Measurements from ENCODE around the gene RPL22L1. TPM values are rescaled to one million over a fixed set of nuclear protein-coding genes. Genes with fewer than 3 reads are reported as not detected.

RPL22L1 gene
- total and polyA plus RNA-seq, 2 experiments from 2014 or later: 216 to 441 TPM

DNA sequence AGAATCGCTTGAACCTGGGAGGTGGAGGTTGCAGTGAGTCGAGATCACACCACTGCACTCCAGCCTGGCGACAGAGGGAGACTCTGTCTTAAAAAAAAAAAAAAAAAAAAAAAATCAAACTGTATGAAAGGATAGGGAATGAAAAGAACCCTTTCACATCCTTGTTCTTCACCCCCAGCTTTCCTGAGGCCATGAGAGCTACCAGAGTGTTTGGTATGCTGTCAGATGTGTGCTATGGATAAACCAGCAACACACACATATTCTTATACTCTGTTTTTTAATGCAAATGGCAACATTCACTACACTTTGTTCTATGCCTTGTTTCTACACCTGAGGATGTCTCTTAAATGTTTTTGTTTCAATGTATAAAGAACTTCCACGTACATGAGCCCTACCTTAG, 33.5 kb downstream of the RPL22L1 start (continued):
- TF ChIP-seq, protein P1, sequence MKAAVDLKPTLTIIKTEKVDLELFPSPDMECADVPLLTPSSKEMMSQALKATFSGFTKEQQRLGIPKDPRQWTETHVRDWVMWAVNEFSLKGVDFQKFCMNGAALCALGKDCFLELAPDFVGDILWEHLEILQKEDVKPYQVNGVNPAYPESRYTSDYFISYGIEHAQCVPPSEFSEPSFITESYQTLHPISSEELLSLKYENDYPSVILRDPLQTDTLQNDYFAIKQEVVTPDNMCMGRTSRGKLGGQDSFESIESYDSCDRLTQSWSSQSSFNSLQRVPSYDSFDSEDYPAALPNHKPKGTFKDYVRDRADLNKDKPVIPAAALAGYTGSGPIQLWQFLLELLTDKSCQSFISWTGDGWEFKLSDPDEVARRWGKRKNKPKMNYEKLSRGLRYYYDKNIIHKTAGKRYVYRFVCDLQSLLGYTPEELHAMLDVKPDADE (IDR thresholded peaks at IDR 0.05): no peak
- TF ChIP-seq EZH2 (IDR thresholded peaks at IDR 0.05; ENCODE audit: low read depth, unreplicated experiment) (no peak), NANOG (IDR thresholded peaks at IDR 0.05; ENCODE audit: borderline replicate concordance) (no peak), STAT1 (IDR thresholded peaks at IDR 0.05; ENCODE audit: unreplicated experiment) (no peak), JUNB (IDR thresholded peaks at IDR 0.05; ENCODE audit: unreplicated experiment) (no peak), ZNF114 (CRISPR knock-in tag; IDR thresholded peaks at IDR 0.05) (no peak), EZH2phosphoT487 (IDR thresholded peaks at IDR 0.05; ENCODE audit: unreplicated experiment) (no peak), CREB1 (CRISPR knock-in tag; IDR thresholded peaks at IDR 0.05; ENCODE audit: low read depth) (no peak), POLR2AphosphoS5 (IDR thresholded peaks at IDR 0.05; ENCODE audit: low read depth) (no peak)
- TF ChIP-seq, protein P2, sequence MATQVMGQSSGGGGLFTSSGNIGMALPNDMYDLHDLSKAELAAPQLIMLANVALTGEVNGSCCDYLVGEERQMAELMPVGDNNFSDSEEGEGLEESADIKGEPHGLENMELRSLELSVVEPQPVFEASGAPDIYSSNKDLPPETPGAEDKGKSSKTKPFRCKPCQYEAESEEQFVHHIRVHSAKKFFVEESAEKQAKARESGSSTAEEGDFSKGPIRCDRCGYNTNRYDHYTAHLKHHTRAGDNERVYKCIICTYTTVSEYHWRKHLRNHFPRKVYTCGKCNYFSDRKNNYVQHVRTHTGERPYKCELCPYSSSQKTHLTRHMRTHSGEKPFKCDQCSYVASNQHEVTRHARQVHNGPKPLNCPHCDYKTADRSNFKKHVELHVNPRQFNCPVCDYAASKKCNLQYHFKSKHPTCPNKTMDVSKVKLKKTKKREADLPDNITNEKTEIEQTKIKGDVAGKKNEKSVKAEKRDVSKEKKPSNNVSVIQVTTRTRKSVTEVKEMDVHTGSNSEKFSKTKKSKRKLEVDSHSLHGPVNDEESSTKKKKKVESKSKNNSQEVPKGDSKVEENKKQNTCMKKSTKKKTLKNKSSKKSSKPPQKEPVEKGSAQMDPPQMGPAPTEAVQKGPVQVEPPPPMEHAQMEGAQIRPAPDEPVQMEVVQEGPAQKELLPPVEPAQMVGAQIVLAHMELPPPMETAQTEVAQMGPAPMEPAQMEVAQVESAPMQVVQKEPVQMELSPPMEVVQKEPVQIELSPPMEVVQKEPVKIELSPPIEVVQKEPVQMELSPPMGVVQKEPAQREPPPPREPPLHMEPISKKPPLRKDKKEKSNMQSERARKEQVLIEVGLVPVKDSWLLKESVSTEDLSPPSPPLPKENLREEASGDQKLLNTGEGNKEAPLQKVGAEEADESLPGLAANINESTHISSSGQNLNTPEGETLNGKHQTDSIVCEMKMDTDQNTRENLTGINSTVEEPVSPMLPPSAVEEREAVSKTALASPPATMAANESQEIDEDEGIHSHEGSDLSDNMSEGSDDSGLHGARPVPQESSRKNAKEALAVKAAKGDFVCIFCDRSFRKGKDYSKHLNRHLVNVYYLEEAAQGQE (IDR thresholded peaks at IDR 0.05; ENCODE audit: unreplicated experiment): no peak

DNA sequence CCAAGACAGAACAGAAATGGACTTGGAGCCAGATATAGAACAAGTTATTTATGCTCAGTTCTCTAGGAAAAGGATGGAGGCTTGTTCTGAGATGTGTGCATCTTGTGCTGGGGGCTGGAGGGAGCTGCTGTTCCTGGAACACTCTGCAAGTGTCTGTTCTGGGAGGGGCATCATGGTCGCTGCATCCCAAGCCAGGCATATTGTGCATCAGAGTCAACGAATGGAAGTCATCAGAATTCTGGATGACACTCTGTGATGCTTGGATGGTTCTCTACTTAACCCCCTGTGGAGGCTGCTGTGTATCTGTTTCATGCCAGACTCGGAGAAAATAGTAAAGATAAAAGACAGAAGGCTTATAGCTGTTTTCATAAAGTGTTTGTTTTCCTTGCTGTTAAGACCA, 34.7 kb downstream of the RPL22L1 start:
- peaks cover 70% of the 10 kb centered on the region for H3K4me1 ChIP-seq (ENCODE audit: insufficient read depth)
- H3K9me3 Mint-ChIP-seq: no peaks in the 10 kb centered on the region; the same call in 2 of the 3 replicates
- H3K4me1 Mint-ChIP-seq: peaks cover 49% of the 10 kb centered on the region
- H3K36me3 Mint-ChIP-seq (ENCODE audit: low read depth): no peaks in the 10 kb centered on the region
- H2AFZ ChIP-seq: no peak overlapping the region
- no peaks in the 10 kb centered on the region for H4K20me1 ChIP-seq (replicated peaks; ENCODE audit: insufficient read depth)
- H3K4me2 ChIP-seq: no peak overlapping the region
- H3F3A ChIP-seq (replicated peaks; ENCODE audit: low read depth): 0 out of 2 replicates have a peak, but pooled peaks cover 5% of the 10 kb centered on the region
- H3K79me2 ChIP-seq (replicated peaks; ENCODE audit: insufficient read depth): no peaks in the 10 kb centered on the region
- no peak; the same call in 2 of the 3 replicates for ATAC-seq
- H3K27ac ChIP-seq (ENCODE audit: low read depth): no peak overlapping the region
- H3K27me3 Mint-ChIP-seq (ENCODE audit: insufficient read depth, low read depth, poor library complexity): no peaks in the 10 kb centered on the region
- no peak overlapping the region for H3K4me3 Mint-ChIP-seq
- H3K36me3 ChIP-seq (ENCODE audit: insufficient read depth): no peaks in the 10 kb centered on the region
- no peak for DNase-seq (ENCODE audit: low spot score)
- H3K4me3 ChIP-seq: no peak overlapping the region
- 0 out of 2 replicates have a peak, but pooled peaks cover 3% of the 10 kb centered on the region for H3K9me2 ChIP-seq (ENCODE audit: insufficient read depth)
- no peak overlapping the region for H3K27ac Mint-ChIP-seq
- no peaks in the 10 kb centered on the region for H3K27me3 ChIP-seq (ENCODE audit: insufficient read depth)
- TF ChIP-seq, protein P1 (IDR thresholded peaks at IDR 0.05): no peak
- no peak for TF ChIP-seq JUNB (IDR thresholded peaks at IDR 0.05; ENCODE audit: unreplicated experiment)
- TF ChIP-seq EZH2phosphoT487 (IDR thresholded peaks at IDR 0.05; ENCODE audit: unreplicated experiment): no peak
- TF ChIP-seq EZH2 (IDR thresholded peaks at IDR 0.05; ENCODE audit: low read depth, unreplicated experiment): no peak
- no peak for TF ChIP-seq ZNF331 (CRISPR knock-in tag; IDR thresholded peaks at IDR 0.05; ENCODE audit: low read depth)
- no peak for TF ChIP-seq POLR2AphosphoS5 (IDR thresholded peaks at IDR 0.05; ENCODE audit: low read depth)
- TF ChIP-seq, protein P3, sequence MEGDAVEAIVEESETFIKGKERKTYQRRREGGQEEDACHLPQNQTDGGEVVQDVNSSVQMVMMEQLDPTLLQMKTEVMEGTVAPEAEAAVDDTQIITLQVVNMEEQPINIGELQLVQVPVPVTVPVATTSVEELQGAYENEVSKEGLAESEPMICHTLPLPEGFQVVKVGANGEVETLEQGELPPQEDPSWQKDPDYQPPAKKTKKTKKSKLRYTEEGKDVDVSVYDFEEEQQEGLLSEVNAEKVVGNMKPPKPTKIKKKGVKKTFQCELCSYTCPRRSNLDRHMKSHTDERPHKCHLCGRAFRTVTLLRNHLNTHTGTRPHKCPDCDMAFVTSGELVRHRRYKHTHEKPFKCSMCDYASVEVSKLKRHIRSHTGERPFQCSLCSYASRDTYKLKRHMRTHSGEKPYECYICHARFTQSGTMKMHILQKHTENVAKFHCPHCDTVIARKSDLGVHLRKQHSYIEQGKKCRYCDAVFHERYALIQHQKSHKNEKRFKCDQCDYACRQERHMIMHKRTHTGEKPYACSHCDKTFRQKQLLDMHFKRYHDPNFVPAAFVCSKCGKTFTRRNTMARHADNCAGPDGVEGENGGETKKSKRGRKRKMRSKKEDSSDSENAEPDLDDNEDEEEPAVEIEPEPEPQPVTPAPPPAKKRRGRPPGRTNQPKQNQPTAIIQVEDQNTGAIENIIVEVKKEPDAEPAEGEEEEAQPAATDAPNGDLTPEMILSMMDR (conservative IDR thresholded peaks at IDR 0.05; ENCODE audit: low read depth in 2 of 2): no peak
- TF ChIP-seq STAT1 (IDR thresholded peaks at IDR 0.05; ENCODE audit: unreplicated experiment): no peak

Data from GM23338 (cell line).